ENCODE measurements around the gene FBXO31. TPM values are rescaled to one million over a fixed set of nuclear protein-coding genes. Genes with fewer than 3 reads are reported as not detected.

Gene FBXO31
- total RNA-seq, result 29.9 TPM
- long read RNA-seq, full-length matches to known transcripts, result 25 of 48 reads
- long read RNA-seq, partial matches to known transcripts, result 5 of 48 reads
- long read RNA-seq, other reads (novel, unspliced or antisense), result 18 of 48 reads

DNA sequence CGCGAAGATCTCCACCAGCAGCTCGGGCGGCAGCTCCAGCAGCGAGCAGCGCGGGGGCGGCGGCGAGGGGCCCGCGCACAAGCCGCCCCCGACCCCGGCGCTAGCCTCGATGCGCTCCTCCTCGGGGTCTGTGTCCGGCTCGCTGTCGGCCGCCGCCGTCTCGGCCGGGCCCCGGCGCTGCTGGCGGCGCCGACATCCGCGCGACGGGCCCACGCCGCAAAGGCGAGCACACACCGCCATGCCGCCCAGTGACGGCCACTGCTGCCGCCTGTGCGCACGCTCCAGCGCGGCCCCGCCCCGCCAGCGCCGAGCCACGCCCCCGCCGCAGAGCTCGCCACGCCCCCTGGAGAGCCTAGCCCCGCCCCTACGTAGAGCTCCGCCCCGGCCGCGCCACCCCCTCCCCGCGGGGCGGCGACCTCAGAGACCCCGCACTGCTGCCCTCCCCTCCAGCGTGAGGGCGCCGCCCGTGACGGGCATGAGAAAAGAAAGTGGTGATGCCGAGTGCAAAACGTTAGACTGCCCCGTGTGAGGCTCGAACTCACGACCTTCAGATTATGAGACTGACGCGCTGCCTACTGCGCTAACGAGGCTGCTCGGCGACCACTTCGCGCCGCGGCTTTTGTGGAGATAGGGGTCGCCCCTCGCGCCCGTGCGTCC lies at the start of gene FBXO31:
Gene FBXO31 (minus strand): TSS at position 272 of the 657 bp plus-strand sequence. CDS start 32 bp downstream, at position 240.
- peaks cover 42% of the 10 kb centered on the region for H3K4me1 ChIP-seq
- TF ChIP-seq, protein P1, sequence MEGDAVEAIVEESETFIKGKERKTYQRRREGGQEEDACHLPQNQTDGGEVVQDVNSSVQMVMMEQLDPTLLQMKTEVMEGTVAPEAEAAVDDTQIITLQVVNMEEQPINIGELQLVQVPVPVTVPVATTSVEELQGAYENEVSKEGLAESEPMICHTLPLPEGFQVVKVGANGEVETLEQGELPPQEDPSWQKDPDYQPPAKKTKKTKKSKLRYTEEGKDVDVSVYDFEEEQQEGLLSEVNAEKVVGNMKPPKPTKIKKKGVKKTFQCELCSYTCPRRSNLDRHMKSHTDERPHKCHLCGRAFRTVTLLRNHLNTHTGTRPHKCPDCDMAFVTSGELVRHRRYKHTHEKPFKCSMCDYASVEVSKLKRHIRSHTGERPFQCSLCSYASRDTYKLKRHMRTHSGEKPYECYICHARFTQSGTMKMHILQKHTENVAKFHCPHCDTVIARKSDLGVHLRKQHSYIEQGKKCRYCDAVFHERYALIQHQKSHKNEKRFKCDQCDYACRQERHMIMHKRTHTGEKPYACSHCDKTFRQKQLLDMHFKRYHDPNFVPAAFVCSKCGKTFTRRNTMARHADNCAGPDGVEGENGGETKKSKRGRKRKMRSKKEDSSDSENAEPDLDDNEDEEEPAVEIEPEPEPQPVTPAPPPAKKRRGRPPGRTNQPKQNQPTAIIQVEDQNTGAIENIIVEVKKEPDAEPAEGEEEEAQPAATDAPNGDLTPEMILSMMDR (IDR thresholded peaks at IDR 0.05), result no peak

DNA sequence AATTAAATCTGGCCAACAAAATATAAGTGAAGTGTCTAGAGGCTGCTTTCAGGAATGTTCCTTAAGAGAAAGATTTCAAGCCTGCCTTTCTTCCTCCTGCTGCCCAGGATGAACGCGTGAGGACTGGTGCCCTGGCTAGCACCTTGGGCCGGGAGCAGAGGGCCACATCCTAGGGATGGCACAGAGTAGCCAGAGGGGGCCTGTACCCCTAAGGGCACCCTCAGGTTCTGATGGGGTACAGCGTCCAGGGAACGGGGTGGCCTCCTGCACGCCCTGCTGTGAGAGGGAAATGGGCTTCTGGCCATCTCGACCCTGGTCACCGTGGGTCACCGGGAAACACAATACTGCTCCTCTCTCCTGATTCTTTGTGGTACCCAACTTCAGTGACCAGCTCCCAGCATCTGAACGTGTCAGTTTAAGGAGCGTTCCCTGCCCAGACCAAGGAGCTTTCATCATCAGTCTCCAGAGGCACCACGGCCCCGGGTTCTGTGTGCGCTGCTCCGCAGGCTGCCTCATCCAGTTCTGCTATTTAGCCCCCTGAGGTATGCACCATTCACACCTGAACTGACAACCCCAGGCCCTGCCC lies 48.8 kb upstream of the FBXO31 start:
- Histone ChIP-seq H3K4me3 (no peak overlapping the region), H3K4me1 (peaks cover 19% of the 10 kb centered on the region), H3K9me3 (no peaks in the 10 kb centered on the region), H3K36me3 (peaks cover 30% of the 10 kb centered on the region), H3K27ac (no peak overlapping the region), H3K27me3 (no peaks in the 10 kb centered on the region)
- ATAC-seq (peak; percentile 19), DNase-seq (no peak)
- TF ChIP-seq, protein P1 (IDR thresholded peaks at IDR 0.05), result no peak
- intact Hi-C loops (cut with DNase I), result no loop called here

More for the DNA sequence above, at the start of gene FBXO31:
- intact Hi-C loops (cut with DNase I), result loop anchor here (10.0 kb wide), 1 partner anchor 59 kb away; no protein-coding TSS in a partner anchor
- no peaks in the 10 kb centered on the region for H3K27me3 ChIP-seq
- H3K27ac ChIP-seq, result peak within 1 kb of the TSS; percentile 89
- H3K9me3 ChIP-seq, result no peaks in the 10 kb centered on the region
- peak within 1 kb of the TSS; percentile 82 for H3K4me3 ChIP-seq
- no peaks in the 10 kb centered on the region for H3K36me3 ChIP-seq
- ATAC-seq (peak; percentile 94), DNase-seq (peak; percentile 94)

- Histone ChIP-seq H3K4me1 (peaks cover 19% of the 10 kb centered on the region), H3K4me3 (no peak overlapping the region), H3K27me3 (no peaks in the 10 kb centered on the region), H3K9me3 (no peaks in the 10 kb centered on the region), H3K36me3 (peaks cover 30% of the 10 kb centered on the region), H3K27ac (no peak overlapping the region)
- intact Hi-C loops (cut with DNase I), result no loop called here
- TF ChIP-seq, protein P1 (IDR thresholded peaks at IDR 0.05), result no peak
- DNase-seq (no peak), ATAC-seq (no peak)
These were observed 48.4 kb upstream of the FBXO31 start for GRCh38 chr16:87431926-87432325.

DNA sequence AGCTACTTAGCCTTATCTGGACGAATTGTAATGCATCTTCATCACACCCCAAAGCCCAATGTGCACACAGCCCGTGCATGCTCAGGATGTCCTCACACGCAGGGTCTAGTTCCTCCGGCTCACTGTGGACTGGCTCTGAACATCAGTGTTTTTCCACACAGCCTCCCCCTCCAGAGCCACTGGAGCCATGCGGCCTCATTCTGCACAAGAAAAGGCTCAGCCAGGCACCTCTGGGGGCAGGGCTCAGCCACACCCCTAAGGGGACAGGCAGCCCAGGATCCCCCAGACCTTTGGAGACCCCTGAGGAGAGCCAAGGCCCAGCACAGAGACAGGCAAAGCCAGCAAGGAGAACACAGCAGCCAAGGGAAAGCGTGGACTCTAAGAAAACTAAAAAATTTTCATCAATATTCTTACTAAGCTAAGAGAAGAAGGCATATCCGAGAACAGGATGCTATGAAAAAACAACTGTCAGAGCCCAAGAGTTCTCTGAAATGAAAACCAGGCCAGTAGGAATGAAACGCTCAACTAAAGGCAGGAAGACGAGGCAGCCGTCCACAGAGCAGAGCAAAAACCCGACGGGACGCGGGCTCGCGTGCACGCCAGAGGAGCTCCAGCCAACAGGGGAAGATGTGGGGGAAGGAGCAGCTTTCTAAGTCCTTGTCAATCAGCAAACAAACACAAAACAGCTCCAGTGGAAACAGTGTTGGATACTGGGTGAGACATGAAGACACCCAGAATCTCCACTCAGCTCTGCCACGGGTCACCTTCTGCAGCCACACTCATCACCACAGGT lies 43.0 kb upstream of the FBXO31 start:
- no peak overlapping the region for H3K27ac ChIP-seq
- ATAC-seq, result no peak
- no peak overlapping the region for H3K4me3 ChIP-seq
- H3K27me3 ChIP-seq, result no peaks in the 10 kb centered on the region
- DNase-seq, result no peak
- peaks cover 48% of the 10 kb centered on the region for H3K36me3 ChIP-seq
- TF ChIP-seq, protein P1 (IDR thresholded peaks at IDR 0.05), result no peak
- no peaks in the 10 kb centered on the region for H3K4me1 ChIP-seq
- no peaks in the 10 kb centered on the region for H3K9me3 ChIP-seq
- intact Hi-C loops (cut with DNase I), result no loop called here

DNA sequence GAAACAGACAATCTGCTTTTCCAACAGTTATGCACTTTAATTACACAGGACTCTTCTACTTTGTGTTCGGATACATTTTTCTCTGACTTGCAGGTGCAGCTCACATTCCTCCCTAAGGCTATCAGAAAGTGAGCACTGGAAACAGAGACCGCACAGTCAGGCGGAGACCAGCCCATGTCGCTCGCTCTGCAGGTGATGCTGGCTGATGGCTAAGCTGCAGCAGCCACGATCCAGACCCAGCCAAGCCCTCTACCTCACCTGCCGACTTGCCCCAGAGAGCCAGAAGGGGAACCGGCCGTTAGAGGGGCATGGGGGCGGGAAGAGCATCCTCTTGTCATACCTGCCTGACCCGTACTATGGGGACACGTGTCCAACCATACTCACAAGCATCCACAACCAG lies 42.4 kb upstream of the FBXO31 start:
- ATAC-seq (no peak), DNase-seq (peak; percentile 30)
- TF ChIP-seq, protein P1 (IDR thresholded peaks at IDR 0.05), result no peak
- H3K27ac ChIP-seq, result no peak overlapping the region
- H3K4me1 ChIP-seq, result no peaks in the 10 kb centered on the region
- H3K36me3 ChIP-seq, result peaks cover 52% of the 10 kb centered on the region
- H3K27me3 ChIP-seq, result no peaks in the 10 kb centered on the region
- intact Hi-C loops (cut with DNase I), result no loop called here
- H3K4me3 ChIP-seq, result no peak overlapping the region
- no peaks in the 10 kb centered on the region for H3K9me3 ChIP-seq

Measured in upper lobe of right lung (tissue), 1 donor.